KG1 (cell line): ENCODE measurements around the gene C20orf202.

Source experiments
- DNase-seq: peaks from one replicate; lab custom pipeline; 2025; lab: John Stamatoyannopoulos, UW

C20orf202 gene

GRCh38 chr20:1184638-1185315 is 18.5 kb upstream of the C20orf202 start, which contains the start of gene TMEM74B:
Gene TMEM74B (minus strand): TSS chr20:1184981. CDS start chr20:1183801, 1,180 bp downstream.
- DNase-seq = no peak

DNA sequence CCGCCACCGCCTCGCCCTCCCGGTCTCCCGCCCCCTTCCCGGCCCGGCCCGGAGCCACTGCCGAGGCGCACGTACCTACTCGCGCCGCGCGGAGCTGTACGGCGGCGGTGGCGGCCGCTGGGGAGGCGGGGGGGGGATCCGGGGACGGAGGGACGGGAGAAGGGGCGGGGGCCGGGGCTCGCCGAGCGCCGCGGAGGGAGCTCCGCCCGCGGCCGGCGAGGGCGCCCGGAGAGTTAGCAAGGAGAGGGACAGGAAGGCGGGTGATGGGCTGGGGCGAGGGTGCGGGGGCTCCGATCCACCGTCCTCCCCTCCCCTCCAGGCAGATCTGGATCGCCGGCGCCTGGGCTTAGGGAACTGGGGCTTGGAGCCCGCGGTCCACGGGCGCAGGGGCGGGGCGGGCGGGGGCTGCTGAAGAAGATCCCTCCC is 17.9 kb upstream of the C20orf202 start:
- no peak for DNase-seq

- DNase-seq = no peak
Measured at GRCh38 chr20:1185790-1186334, 17.4 kb upstream of the C20orf202 start.

GRCh38 chr20:1186367-1186991 is 16.8 kb upstream of the C20orf202 start:
- DNase-seq = no peak

GRCh38 chr20:1187605-1188171 is 15.6 kb upstream of the C20orf202 start:
- DNase-seq = no peak

GRCh38 chr20:1188347-1188746 is 14.9 kb upstream of the C20orf202 start:
- no peak for DNase-seq

DNA sequence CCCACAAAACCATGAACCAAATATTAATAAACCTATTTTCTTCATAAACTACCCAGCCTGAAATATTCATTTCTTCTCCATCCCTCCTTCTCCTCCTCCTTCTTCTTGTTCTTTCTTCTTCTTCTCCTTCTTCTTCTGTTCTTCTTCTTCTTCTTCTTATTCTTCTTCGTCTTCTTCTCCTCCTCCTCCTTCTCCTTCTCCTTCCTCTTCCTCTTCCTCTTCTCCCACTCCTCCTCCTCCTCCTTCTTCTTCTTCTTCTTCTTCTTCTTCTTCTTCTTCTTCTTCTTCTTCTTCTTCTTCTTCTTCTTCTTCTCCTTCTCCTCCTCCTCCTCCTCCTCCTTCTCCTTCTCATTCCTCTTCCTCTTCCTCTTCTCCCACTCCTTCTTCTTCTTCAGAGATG is 13.4 kb upstream of the C20orf202 start:
- no peak for DNase-seq

- DNase-seq = no peak
Measured at GRCh38 chr20:1190847-1191246, 12.4 kb upstream of the C20orf202 start.

DNA sequence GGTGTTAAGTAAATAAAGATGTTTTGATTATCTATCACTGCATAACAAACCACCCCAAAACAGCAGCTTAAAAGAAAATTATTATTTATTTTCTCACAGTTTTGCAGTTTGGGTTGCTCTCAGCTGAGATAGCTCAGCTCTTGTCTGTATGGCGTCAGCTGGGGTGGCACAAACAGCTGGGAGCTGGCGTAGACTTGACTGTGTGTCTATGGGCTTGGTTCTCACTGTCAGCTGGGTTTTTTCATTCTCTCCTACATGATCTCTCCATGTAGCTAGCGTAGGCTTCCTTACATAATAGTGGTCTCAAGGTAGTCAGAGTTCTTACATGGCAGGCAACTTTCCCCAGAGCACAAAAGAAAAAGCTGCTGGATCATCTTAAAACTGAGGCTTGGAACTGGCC is 12.0 kb upstream of the C20orf202 start:
- no peak for DNase-seq

GRCh38 chr20:1195226-1195625 is 8.0 kb upstream of the C20orf202 start:
- DNase-seq = no peak

- no peak for DNase-seq
Measured at GRCh38 chr20:1196634-1197033, 6.6 kb upstream of the C20orf202 start.

DNA sequence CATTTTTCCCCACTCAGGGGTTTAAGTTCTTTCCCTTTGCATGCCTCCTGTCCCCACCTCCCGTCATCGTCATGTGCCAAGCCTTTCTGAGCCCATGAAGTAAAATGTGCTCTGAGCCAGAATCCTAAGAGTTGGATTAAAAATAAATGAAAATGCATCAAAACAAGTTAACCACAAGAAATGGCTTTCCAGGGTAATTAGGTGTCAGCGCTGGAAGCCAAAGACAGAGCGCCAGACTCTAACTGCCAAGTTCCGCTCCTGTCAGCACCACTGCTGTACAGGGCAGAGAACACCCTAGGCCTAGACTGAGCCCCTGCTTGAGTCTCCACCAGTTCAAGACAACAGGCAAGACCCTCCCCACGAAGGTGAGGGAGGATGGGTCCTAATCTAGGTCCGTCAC is 5.5 kb upstream of the C20orf202 start:
- no peak for DNase-seq

DNA sequence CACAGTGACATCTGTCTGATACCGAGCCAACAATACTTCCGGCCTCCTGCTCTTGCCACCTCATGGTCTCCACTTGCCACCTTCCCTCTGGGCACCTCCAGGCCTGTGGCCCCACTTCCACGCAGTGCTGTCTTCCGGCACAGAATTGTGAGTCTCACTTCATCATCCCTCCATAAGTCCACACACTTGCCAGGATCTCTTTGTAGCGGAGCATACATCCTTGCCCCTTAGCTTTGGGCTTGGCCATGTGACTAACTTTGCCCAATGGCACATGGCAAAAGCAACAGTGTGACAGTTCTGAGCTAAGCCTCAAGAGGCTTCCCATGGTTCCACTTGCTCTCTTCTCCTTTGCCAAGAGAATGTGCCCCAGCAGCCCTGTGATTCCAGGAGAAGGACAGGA is 4.5 kb upstream of the C20orf202 start:
- no peak for DNase-seq

DNA sequence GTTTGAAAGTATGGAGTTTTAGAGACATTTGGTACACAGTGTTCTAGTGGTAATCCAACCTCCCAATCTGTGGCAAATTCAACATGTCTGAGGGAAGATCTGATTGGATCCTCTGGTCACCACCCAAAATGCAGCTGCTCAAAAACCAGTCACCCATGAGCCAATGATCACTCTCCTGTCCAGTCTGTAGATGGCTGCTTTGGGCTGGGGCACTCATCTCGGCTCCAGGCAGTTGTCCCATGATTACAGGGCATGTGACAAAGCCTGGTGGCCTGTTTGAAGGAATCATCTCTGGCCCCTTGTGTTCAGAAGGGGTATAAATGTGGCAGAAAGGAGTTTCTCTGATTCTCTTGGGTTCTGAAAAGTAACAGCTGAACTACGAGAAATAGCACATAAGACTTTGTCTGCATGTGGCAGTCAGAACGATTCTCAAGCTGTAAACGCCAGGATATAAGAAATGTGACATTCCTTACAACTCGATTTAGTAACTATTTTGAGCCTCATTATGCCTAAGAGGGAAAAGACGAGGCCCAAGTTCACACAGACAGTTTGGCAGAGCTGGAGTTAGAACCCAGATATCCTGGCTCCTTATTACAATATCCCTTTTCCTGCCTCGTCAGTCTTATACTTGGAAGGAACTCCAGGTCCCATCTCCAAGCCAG is 3.9 kb upstream of the C20orf202 start:
- no peak for DNase-seq

DNA sequence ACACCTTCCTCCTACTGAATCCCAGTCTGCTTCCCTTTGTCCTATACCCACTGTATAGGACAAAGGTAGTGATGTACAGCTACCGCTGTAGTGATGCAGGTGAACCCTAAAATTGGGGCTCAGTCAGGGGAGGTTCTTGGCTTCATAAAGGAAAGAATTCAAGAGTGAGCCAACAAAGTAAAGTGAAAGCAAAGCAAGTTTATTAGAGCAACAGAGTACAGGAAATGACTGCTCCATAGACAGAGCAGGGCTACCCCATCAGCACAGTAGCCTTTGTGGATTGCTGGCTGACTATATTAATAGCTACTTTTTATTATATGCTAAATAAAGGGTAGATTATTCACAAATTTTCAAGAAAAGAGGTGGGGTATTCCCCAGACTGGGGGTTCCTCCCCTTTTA is 3.3 kb upstream of the C20orf202 start:
- DNase-seq = no peak

GRCh38 chr20:1203630-1204029 is 376 bp downstream of the C20orf202 start:
- no peak for DNase-seq

GRCh38 chr20:1204113-1204512 is 859 bp downstream of the C20orf202 start:
- DNase-seq = no peak

DNA sequence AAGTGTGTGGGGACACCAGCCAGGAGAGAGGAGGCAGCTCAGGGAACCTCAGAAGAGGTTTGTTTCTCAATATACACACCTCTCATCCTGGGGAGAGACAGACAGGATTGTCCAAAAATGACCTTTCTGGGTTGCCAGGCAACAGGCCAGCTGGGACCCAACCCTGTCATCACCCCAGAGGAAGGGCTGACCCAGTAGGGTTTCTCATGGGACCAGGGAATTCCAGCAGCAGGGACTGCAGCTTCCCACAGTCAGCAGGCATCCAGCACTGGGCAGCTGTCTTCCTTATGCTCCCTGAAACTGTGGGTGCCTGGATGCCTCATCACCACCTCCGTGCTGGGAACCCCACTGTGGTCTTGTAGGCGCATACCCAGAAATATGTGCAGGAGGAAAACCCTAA is 1.3 kb downstream of the C20orf202 start:
- DNase-seq = no peak

GRCh38 chr20:1205802-1206201 is 2.5 kb downstream of the C20orf202 start:
- DNase-seq = no peak

GRCh38 chr20:1206366-1207148 is 3.3 kb downstream of the C20orf202 start:
- no peak for DNase-seq

DNA sequence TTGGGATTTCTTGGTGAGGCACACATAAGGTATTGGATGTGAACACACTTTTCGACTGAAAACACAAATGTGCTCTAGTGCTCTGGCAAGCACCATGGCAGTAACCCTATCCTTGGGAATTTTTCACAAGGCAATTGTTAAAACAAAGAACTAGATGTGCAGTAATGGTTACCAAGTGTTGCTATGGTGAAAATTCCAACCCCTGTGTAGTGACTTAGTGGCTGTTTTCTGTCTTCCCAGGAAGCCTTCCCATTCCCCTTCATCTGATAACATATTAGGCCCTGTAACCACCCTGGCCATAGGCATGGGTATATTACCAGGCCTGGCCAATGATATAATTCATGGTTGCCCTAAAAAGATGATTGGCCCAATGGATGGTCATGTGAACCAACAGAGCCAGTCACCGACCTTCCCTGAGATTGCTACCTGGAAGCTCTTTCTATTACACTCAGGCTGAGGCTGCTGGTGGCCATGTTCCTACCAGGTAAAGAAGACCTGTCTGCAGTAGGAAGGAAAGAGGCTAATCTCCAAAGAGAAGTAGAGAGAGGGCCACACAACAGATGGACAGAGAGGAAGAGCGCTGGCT is 4.1 kb downstream of the C20orf202 start:
- DNase-seq = no peak
